NT2/D1 (cell line): ENCODE data around the gene MAP1LC3C.
"Not testable (repeated sequence)": the region's sequence is repeated elsewhere in the genome, so short reads cannot be mapped to it uniquely, and the experiment has no call there.

ENCODE experiments used
- DNase-seq: peaks from one replicate; pipeline ENCODE4 v3.0.0-alpha.2; 2011; ENCODE audit warnings: low read depth, low spot score
- H3K27me3 ChIP-seq: 2 replicates; pipeline ENCODE4 v1.6.0; 2011; ENCODE audit warnings: mild to moderate bottlenecking; ENCODE audit not compliant: insufficient read length, insufficient read depth
- H3K36me3 ChIP-seq: 2 replicates; pipeline ENCODE4 v1.6.1; 2011; ENCODE audit warnings: mild to moderate bottlenecking, low read length, mixed read lengths; ENCODE audit not compliant: insufficient read depth, insufficient read length
- H3K4me1 ChIP-seq: 2 replicates; pipeline ENCODE4 v1.5.1; 2011; ENCODE audit not compliant: insufficient read depth, insufficient read length
- H3K4me3 ChIP-seq: 2 replicates; pipeline ENCODE4 v1.5.1; 2011; ENCODE audit warnings: low read depth; ENCODE audit not compliant: insufficient read length
- H3K9ac ChIP-seq: 2 replicates; pipeline ENCODE4 v1.6.0; 2011; ENCODE audit warnings: low read depth; ENCODE audit not compliant: insufficient read length
- H3K9me3 ChIP-seq: 2 replicates; pipeline ENCODE4 v1.5.1; 2011; ENCODE audit warnings: mild to moderate bottlenecking, low read length; ENCODE audit not compliant: insufficient read depth
- SUZ12 ChIP-seq: IDR thresholded peaks from 2 replicates; pipeline ENCODE4 v1.6.1; 2011; ENCODE audit not compliant: insufficient read length, insufficient read depth; ENCODE audit errors: extremely low read depth
- YY1 ChIP-seq: IDR thresholded peaks from 2 replicates; pipeline ENCODE4 v1.6.1; 2011; ENCODE audit not compliant: insufficient read length, insufficient read depth
- ZNF274 ChIP-seq: IDR thresholded peaks from 2 replicates; pipeline ENCODE4 v1.6.1; 2011; ENCODE audit warnings: mild to moderate bottlenecking, low read depth, low read length

The MAP1LC3C gene

DNA sequence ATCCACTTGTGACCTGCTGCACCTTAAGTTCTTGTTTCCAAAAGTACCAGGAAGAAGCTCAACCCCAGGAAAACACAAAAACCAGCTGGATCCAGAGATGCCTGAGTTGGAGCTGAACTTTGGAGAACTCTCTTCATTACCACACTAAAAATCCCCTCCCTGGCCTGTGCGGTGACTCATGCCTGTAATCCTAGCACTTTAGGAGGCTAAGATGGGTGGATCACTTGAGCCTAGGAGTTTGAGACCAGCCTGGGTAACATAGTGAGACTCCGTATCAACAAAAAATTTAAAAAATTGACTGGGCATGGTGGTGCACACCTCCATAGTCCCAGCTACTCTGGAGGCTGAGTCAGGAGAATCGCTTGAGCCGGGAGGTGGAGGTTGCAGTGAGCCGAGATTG, 6.2 kb downstream of the MAP1LC3C start:
- H3K9ac ChIP-seq, result no peak overlapping the region
- no peaks in the 10 kb centered on the region for H3K9me3 ChIP-seq
- TF ChIP-seq SUZ12, result no peak
- no peak for TF ChIP-seq YY1
- no peak for TF ChIP-seq ZNF274
- H3K36me3 ChIP-seq, result no peaks in the 10 kb centered on the region
- no peak overlapping the region for H3K4me3 ChIP-seq
- no peaks in the 10 kb centered on the region for H3K27me3 ChIP-seq
- DNase-seq, result no peak
- H3K4me1 ChIP-seq, result peaks cover 2% of the 10 kb centered on the region

DNA sequence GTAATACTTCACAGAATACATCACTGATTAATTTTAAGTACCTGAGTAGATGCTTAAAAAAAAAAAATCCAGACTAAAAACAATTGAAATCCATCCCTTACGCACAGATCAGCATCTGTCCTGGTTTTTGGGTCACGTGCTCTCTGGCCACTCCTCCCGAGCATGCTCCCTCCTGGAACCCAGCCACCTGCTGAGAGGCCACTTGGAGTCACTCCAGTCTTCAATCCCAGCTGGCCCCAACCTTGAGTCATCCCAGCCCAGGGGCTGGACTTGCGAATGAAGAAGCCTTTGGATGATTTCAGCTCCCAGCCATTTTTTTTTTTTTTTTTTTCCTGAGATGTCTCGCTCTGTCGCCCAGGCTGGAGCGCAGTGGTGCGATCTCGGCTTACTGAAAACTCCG, 8.9 kb downstream of the MAP1LC3C start:
- Histone ChIP-seq H3K27me3 (no peaks in the 10 kb centered on the region), H3K9ac (no peak overlapping the region), H3K4me3 (no peak overlapping the region), H3K36me3 (no peaks in the 10 kb centered on the region), H3K4me1 (peaks cover 2% of the 10 kb centered on the region), H3K9me3 (no peaks in the 10 kb centered on the region)
- no peak for TF ChIP-seq YY1
- DNase-seq, result peak; percentile 79

DNA sequence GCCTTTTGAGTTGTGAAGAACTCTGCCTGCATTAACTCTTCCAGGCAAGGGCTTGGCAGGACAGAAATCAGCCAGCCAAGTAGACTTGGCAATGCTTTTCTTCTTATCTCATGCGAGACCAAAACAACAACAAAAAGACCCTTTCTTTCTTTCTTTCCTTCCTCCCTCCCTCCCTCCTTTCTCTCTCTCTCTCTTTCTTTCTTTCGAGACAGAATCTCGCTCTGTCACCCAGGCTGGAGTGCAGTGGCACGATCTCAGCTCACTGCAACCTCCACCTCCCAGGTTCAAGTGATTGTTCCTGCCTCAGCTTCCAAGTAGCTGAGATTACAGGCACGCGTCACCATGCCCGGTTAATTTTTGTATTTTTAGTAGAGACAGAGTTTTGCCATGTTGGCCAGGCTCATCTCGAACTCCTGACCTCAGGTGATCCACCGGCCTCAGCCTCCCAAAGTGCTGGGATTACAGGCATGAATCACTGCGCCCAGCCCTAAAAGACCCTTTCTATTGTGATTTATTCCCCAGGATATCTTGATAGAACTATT, 10.4 kb downstream of the MAP1LC3C start:
- not testable (repeated sequence) for H3K4me1 ChIP-seq, DNase-seq, H3K9me3 ChIP-seq, H3K27me3 ChIP-seq, H3K4me3 ChIP-seq, H3K9ac ChIP-seq, H3K36me3 ChIP-seq

GRCh38 chr1:241985787-241986186, 13.1 kb downstream of the MAP1LC3C start:
- Histone ChIP-seq H3K9me3 (no peaks in the 10 kb centered on the region), H3K4me1 (no peaks in the 10 kb centered on the region), H3K36me3 (no peaks in the 10 kb centered on the region), H3K4me3 (no peak overlapping the region), H3K27me3 (no peaks in the 10 kb centered on the region), H3K9ac (no peak overlapping the region)
- no peak for TF ChIP-seq ZNF274
- TF ChIP-seq SUZ12, result no peak
- TF ChIP-seq YY1, result no peak
- DNase-seq, result peak; percentile 59

- no peaks in the 10 kb centered on the region for H3K36me3 ChIP-seq
- no peak overlapping the region for H3K9ac ChIP-seq
- H3K9me3 ChIP-seq, result no peaks in the 10 kb centered on the region
- TF ChIP-seq ZNF274, result no peak
- no peak for TF ChIP-seq SUZ12
- TF ChIP-seq YY1, result no peak
- no peaks in the 10 kb centered on the region for H3K4me1 ChIP-seq
- no peak for DNase-seq
- H3K27me3 ChIP-seq, result no peaks in the 10 kb centered on the region
- no peak overlapping the region for H3K4me3 ChIP-seq
These were observed 19.0 kb downstream of the MAP1LC3C start for GRCh38 chr1:241979926-241980325.

DNA sequence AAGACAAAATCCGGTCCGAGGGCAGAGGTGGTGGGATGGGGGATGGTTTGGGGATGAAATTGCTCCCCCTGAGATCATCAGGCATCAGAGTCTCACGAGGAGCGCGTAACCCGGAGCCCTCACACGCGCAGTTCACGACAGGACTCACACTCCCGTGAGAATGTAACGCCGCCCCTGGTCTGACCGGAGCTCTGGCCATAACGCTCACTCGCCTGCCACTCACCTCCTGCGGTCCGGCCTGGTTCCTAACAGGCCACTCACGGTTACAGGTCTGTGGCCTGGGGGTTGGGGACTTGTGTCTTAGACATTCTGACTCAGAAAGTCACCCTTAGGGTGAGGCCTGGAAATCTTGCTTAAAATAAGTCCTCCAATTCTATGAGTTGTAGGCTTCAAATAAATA, 19.8 kb downstream of the MAP1LC3C start:
- Histone ChIP-seq H3K9me3 (no peaks in the 10 kb centered on the region), H3K27me3 (no peaks in the 10 kb centered on the region), H3K36me3 (no peaks in the 10 kb centered on the region), H3K4me1 (no peaks in the 10 kb centered on the region), H3K4me3 (no peak overlapping the region), H3K9ac (no peak overlapping the region)
- DNase-seq, result no peak
- no peak for TF ChIP-seq SUZ12
- no peak for TF ChIP-seq YY1
- TF ChIP-seq ZNF274, result no peak

- Histone ChIP-seq H3K4me3 (no peak overlapping the region), H3K9me3 (no peaks in the 10 kb centered on the region), H3K9ac (no peak overlapping the region), H3K4me1 (peaks cover 4% of the 10 kb centered on the region), H3K36me3 (no peaks in the 10 kb centered on the region), H3K27me3 (no peaks in the 10 kb centered on the region)
- no peak for TF ChIP-seq SUZ12
- TF ChIP-seq ZNF274, result no peak
- no peak for TF ChIP-seq YY1
- DNase-seq, result no peak
These were observed 22.7 kb downstream of the MAP1LC3C start for GRCh38 chr1:241976229-241976628.

DNA sequence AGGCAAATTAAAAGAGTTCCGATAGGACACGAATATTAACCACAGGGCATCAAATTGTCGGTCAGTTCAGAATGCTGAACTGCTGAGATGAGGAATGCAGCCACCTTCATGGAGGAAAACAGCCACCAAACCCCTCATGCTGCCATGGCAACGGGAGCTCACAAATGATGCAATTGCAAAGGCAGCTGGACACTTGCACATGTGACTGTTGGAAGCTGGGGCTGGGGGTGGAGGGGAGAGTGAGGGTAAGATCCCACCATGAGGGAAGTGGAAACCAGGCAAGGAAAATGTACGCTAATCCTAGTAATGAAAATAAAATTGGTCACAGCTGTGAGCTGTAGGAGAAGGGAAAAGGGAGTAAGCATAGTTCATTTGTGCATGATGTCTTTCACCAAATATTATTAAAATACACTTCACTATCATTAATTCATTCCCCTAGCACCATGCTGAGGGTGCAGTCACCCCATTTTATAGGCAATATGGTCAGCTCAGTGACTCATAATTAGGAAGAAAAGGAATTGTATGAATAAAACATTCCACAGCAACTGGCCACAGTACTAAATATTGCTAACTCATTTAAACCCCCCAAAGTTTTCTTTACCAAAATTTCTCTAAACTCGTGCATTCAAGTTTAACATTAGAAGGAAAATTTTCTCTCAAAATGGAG, 26.1 kb downstream of the MAP1LC3C start:
- H3K4me3 ChIP-seq, result no peak overlapping the region
- H3K27me3 ChIP-seq, result no peaks in the 10 kb centered on the region
- H3K9ac ChIP-seq, result no peak overlapping the region
- H3K4me1 ChIP-seq, result peaks cover 4% of the 10 kb centered on the region
- H3K36me3 ChIP-seq, result no peaks in the 10 kb centered on the region
- H3K9me3 ChIP-seq, result no peaks in the 10 kb centered on the region
- TF ChIP-seq SUZ12 (no peak), ZNF274 (no peak), YY1 (no peak)
- peak; percentile 85 for DNase-seq
